Measurements from ENCODE around the gene TMEM196.
"Not testable (repeated sequence)": the region's sequence is repeated elsewhere in the genome, so short reads cannot be mapped to it uniquely, and the experiment has no call there.

The TMEM196 gene

DNA sequence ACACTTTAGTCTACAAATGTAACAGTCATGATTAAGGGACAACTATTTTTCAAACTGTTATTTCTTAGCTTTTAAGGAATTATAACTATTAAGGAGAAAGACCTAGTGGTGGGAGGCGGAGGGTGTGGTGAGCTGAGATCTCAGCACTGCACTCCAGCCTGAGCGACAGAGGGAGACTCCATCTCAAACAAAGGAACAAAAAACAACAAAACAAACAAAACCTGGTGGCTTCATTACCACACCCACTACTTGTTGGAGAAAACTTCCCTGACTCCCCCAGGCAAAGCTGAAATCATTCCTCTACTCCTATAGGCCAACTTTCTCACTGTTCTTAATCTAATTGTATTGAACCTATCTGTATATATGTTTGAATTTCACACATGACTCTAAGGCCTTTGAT is 67.8 kb downstream of the TMEM196 start:
- no peak for DNase-seq

DNA sequence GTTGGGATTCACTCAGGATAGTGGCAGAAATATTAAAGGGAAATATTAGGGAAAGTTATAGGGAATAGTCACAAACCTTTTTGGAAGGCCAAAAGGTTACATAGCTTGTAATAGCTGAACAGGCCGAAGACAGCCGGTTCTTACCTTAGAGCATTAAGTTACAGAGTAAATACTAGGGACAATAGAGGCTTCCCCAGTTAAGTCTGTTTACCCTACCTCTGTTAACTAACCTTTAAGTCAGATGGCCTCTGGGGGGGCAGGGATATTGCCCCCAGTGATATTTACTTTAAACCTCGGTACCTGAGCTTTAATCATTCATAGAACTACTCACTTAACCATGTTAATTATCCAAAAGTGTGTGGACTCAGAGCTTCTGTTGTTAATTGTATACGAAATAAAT is 71.9 kb downstream of the TMEM196 start:
- no peak for DNase-seq

DNA sequence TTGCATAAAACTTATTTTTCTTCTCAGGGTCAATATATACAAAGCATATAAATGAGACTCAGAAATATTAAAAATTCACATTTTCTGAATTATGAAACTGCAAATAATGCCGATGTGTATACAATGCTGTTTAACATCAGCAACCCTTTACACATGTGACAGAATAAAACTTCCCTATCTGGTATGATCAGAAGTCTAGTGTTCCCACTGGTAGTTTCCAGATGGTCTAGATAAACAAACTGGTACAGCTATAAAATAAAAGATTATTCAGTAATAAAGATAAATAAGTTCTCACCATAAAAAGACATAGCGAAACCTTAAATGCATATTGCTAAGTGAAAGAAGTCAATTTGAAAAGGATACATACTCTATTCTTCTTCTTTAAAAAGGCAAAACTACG is 72.5 kb downstream of the TMEM196 start:
- DNase-seq, result no peak

DNA sequence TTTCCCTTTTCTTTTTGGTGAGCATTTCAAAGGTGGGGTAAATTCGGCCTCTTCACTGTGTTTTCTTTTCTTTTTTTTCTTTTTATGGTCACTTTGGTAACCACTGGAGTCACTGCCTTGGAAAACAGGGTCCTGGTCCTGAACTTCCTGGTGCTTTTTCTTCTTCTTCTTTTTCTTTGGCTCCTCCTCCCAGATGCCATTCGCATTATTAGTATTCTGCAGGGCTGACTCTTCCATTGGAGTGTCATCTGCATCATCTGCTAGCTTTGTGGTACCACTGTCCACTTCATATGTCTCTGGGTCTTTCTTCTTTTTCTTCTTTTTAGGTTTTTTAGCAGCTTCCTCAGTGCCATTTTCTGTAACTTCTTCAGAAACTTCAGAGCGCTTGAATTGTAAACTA is 75.1 kb downstream of the TMEM196 start:
- no peak for DNase-seq

GRCh38 chr7:19696926-19697325 is 76.5 kb downstream of the TMEM196 start:
- DNase-seq, result no peak

DNA sequence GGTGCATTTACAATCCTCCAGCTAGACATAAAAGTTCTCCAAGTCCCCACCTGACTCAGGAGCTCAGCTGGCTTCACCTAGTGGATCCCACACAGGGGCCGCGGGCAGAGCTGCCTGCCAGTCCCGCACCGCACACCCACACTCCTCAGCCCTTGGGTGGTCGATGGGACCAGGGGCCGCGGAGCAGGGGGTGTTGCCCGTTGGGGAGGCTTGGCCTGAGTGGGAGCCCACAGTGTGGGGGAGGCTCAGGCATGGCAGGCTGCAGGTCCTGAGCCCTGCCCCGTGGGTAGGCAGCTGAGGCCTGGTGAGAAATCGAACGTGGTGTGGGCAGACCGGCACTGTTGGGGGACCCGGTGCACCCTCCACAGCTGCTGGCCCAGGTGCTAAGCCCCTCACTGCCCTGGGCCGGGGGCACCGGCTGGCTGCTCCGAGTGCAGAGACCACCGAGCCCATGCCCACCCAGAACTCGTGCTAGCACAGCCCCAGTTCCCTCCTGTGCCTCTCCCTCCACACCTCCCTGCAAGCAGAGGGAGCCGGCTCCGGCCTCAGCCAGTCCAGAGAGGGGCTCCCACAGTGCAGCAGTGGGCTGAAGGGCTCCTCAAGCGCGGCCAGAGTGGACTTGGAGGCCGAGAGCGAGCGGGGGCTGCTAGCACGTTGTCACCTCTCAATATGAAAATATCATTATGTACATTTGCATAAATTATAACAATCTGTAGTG is 81.1 kb downstream of the TMEM196 start:
- DNase-seq, result no peak

DNA sequence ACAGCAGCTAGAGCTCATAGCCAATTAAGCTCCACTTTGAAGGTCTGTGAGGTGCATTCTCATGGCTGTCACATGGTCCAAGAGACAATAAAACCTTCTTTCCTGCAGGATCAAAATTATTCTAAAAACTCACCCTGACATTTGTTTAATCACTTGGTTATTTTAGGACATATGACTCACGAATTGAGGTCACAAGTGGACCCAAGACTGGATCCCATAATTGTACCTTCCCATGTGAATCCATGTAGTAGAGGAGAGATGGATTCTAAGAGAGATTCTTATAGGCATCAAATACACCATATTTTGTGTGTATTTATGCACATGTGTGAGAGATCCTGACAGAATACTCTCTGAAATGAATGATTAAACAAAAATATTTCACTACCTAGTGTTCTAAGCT is 82.7 kb downstream of the TMEM196 start:
- DNase-seq, result no peak

- not testable (repeated sequence) for DNase-seq
These were observed 84.3 kb downstream of the TMEM196 start for GRCh38 chr7:19689130-19689529.

- DNase-seq, result no peak
These were observed 91.8 kb downstream of the TMEM196 start for GRCh38 chr7:19681596-19681995.

DNA sequence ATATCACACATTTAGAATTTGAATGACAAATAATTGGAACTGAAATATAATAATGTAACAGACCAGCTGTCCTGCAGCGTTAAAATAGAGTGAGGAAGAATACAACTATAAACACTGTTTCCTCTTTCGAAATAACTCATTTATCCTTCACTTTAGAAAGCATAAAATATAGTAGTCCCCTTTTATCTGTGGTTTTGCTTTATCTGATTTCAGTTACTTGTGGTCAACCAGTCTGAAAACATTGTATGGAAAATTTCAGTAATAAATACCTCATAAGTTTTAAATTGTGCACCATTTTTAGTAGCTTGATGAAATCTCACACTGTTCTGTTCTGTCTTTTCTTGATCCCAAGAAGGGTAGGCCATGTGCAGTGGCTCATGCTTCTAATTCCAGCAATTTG is 96.2 kb downstream of the TMEM196 start:
- no peak for DNase-seq

DNA sequence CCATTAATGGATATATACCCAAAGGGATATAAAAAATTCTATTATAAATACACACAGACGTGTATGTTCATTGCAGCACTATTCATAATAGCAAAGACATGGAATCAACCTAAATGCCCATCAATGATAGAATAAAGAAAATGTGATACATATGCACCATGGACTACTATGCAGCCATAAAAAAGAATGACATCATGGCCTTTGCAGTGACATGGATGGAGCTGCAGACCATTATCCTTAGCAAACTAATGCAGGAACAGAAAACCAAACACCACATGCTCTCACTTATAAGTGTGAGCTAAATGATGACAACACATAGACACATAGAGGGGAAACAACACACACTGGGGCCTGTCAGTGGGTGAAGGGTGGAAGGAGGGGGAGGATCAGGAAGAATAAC is 97.6 kb downstream of the TMEM196 start:
- DNase-seq, result no peak

GRCh38 chr7:19674266-19674960 is 99.0 kb downstream of the TMEM196 start:
- DNase-seq, result no peak

- no peak for DNase-seq
These were observed 102.6 kb downstream of the TMEM196 start for GRCh38 chr7:19670806-19671205.
